Measurements from ENCODE around the gene MYCN. TPM values are rescaled to one million over a fixed set of nuclear protein-coding genes. Genes with fewer than 3 reads are reported as not detected.

The MYCN gene
- total RNA-seq, 6 experiments from 2014 or later: not detected

- no peaks in the 10 kb centered on the region; the same call in 1 of the 2 replicates for H3K27me3 Mint-ChIP-seq (ENCODE audit: insufficient read depth)
- peaks cover 37% of the 10 kb centered on the region for H3K9me3 Mint-ChIP-seq
- no peak for TF ChIP-seq CTCF (IDR thresholded peaks at IDR 0.05)
- no peak overlapping the region for H3K4me3 Mint-ChIP-seq
- H3K27ac Mint-ChIP-seq: no peak overlapping the region
- no peak for DNase-seq
- H3K36me3 Mint-ChIP-seq (ENCODE audit: low read depth): no peaks in the 10 kb centered on the region; the same call in 1 of the 2 replicates
- H3K4me1 Mint-ChIP-seq (ENCODE audit: low read depth): no peaks in the 10 kb centered on the region
Observed at GRCh38 chr2:15973481-15974401, 33.4 kb downstream of the MYCN start.

GRCh38 chr2:15974565-15975260, 34.4 kb downstream of the MYCN start:
- H3K9me3 Mint-ChIP-seq: peaks cover 36% of the 10 kb centered on the region
- no peak for DNase-seq
- no peaks in the 10 kb centered on the region for H3K4me1 Mint-ChIP-seq (ENCODE audit: low read depth)
- H3K36me3 Mint-ChIP-seq (ENCODE audit: low read depth): no peaks in the 10 kb centered on the region; the same call in 1 of the 2 replicates
- H3K4me3 Mint-ChIP-seq: no peak overlapping the region
- no peak for TF ChIP-seq CTCF (IDR thresholded peaks at IDR 0.05)
- H3K27ac Mint-ChIP-seq: no peak overlapping the region
- H3K27me3 Mint-ChIP-seq (ENCODE audit: insufficient read depth): no peaks in the 10 kb centered on the region; the same call in none of the 2 replicates

GRCh38 chr2:15975261-15975600, 34.9 kb downstream of the MYCN start:
- no peak for TF ChIP-seq CTCF (IDR thresholded peaks at IDR 0.05)
- Mint-ChIP-seq H3K27me3 (ENCODE audit: insufficient read depth) (no peaks in the 10 kb centered on the region; the same call in 1 of the 2 replicates), H3K4me1 (ENCODE audit: low read depth) (no peaks in the 10 kb centered on the region), H3K9me3 (peaks cover 39% of the 10 kb centered on the region), H3K4me3 (no peak overlapping the region), H3K36me3 (ENCODE audit: low read depth) (peaks cover 4% of the 10 kb centered on the region), H3K27ac (no peak overlapping the region)
- DNase-seq: no peak

- no peaks in the 10 kb centered on the region for H3K4me1 Mint-ChIP-seq (ENCODE audit: low read depth)
- H3K4me3 Mint-ChIP-seq: no peak overlapping the region
- no peak overlapping the region for H3K27ac Mint-ChIP-seq
Observed at GRCh38 chr2:15975676-15976075, 35.3 kb downstream of the MYCN start.

GRCh38 chr2:15976354-15976753, 36.0 kb downstream of the MYCN start:
- peaks cover 4% of the 10 kb centered on the region; the same call in 1 of the 2 replicates for H3K36me3 Mint-ChIP-seq (ENCODE audit: low read depth)
- H3K9me3 Mint-ChIP-seq: peaks cover 32% of the 10 kb centered on the region
- DNase-seq: no peak
- no peak overlapping the region for H3K4me3 Mint-ChIP-seq
- H3K4me1 Mint-ChIP-seq (ENCODE audit: low read depth): no peaks in the 10 kb centered on the region
- no peak overlapping the region for H3K27ac Mint-ChIP-seq
- no peaks in the 10 kb centered on the region; the same call in 1 of the 2 replicates for H3K27me3 Mint-ChIP-seq (ENCODE audit: insufficient read depth)
- no peak for TF ChIP-seq CTCF (IDR thresholded peaks at IDR 0.05)

More at GRCh38 chr2:15975676-15976075, 35.3 kb downstream of the MYCN start:
- Mint-ChIP-seq H3K9me3 (peaks cover 38% of the 10 kb centered on the region), H3K27me3 (ENCODE audit: insufficient read depth) (no peaks in the 10 kb centered on the region; the same call in 1 of the 2 replicates), H3K36me3 (ENCODE audit: low read depth) (peaks cover 4% of the 10 kb centered on the region)
- TF ChIP-seq CTCF (IDR thresholded peaks at IDR 0.05): no peak
- no peak for DNase-seq
